Measurements from ENCODE around the gene PACSIN2. TPM values are rescaled to one million over a fixed set of nuclear protein-coding genes. Genes with fewer than 3 reads are reported as not detected.
A peak's percentile ranks its signal among the peaks of the same experiment; 100 is the strongest.

The PACSIN2 gene
- total RNA-seq, 1 experiment from 2014 or later = 103 TPM

GRCh38 chr22:42977569-42977968, 37.4 kb downstream of the PACSIN2 start:
- no TSS peak for BruUV-seq (replicated peaks)
- TF ChIP-seq EZH2 (IDR thresholded peaks at IDR 0.05; ENCODE audit: low read depth) (no peak), CTCF (conservative IDR thresholded peaks at IDR 0.05) (no peak)
- H2AFZ ChIP-seq = no peak overlapping the region

GRCh38 chr22:42976217-42976933, 38.6 kb downstream of the PACSIN2 start:
- Histone ChIP-seq H3K9me3 (ENCODE audit: insufficient read depth, low read depth) (no peaks in the 10 kb centered on the region), H3K4me2 (peak overlapping the region; percentile 21), H3K4me3 (no peak overlapping the region), H3K4me1 (replicated peaks; ENCODE audit: insufficient read depth) (peaks cover 46% of the 10 kb centered on the region), H3K27me3 (ENCODE audit: insufficient read depth, low read depth) (no peaks in the 10 kb centered on the region), H3F3A (ENCODE audit: insufficient read depth, low read depth) (peaks cover 44% of the 10 kb centered on the region), H3K9me2 (ENCODE audit: insufficient read depth) (no peaks in the 10 kb centered on the region), H4K20me1 (ENCODE audit: insufficient read depth) (peaks cover 33% of the 10 kb centered on the region), H2AFZ (no peak overlapping the region), H3K36me3 (ENCODE audit: low read depth) (no peaks in the 10 kb centered on the region), H3K79me2 (ENCODE audit: low read depth) (peaks cover 70% of the 10 kb centered on the region), H3K27ac (peak overlapping the region; percentile 3; the same call in 1 of the 2 replicates)
- TF ChIP-seq CTCF (conservative IDR thresholded peaks at IDR 0.05) (no peak), EZH2 (IDR thresholded peaks at IDR 0.05; ENCODE audit: low read depth) (no peak)
- POLR2A ChIA-PET (ENCODE audit: unreplicated experiment) = no interaction called here
- intact Hi-C loops (cut with micrococcal nuclease; ENCODE audit: unreplicated experiment) = loop anchor here (5.0 kb wide), 1 partner anchor 36 kb away; no protein-coding TSS in a partner anchor
- BruUV-seq (replicated peaks) = no TSS peak
- CTCF ChIA-PET = no interaction called here
- DNase-seq = no peak

More at GRCh38 chr22:42977569-42977968, 37.4 kb downstream of the PACSIN2 start:
- Histone ChIP-seq H3K36me3 (ENCODE audit: low read depth) (no peaks in the 10 kb centered on the region), H3F3A (ENCODE audit: insufficient read depth, low read depth) (peaks cover 43% of the 10 kb centered on the region), H3K4me2 (peak overlapping the region; percentile 60), H3K79me2 (ENCODE audit: low read depth) (peaks cover 63% of the 10 kb centered on the region), H3K27ac (peak overlapping the region; percentile 80), H3K4me1 (replicated peaks; ENCODE audit: insufficient read depth) (peaks cover 46% of the 10 kb centered on the region), H3K9me2 (ENCODE audit: insufficient read depth) (no peaks in the 10 kb centered on the region), H3K4me3 (no peak overlapping the region), H4K20me1 (ENCODE audit: insufficient read depth) (peaks cover 33% of the 10 kb centered on the region), H3K9me3 (ENCODE audit: insufficient read depth, low read depth) (no peaks in the 10 kb centered on the region), H3K27me3 (ENCODE audit: insufficient read depth, low read depth) (no peaks in the 10 kb centered on the region)
- CTCF ChIA-PET = no interaction called here
- intact Hi-C loops (cut with micrococcal nuclease; ENCODE audit: unreplicated experiment) = loop anchor here (5.0 kb wide), 1 partner anchor 35 kb away; no protein-coding TSS in a partner anchor
- POLR2A ChIA-PET (ENCODE audit: unreplicated experiment) = no interaction called here
- no peak for DNase-seq

GRCh38 chr22:42974223-42974622, 40.7 kb downstream of the PACSIN2 start:
- BruUV-seq (replicated peaks) = no TSS peak
- intact Hi-C loops (cut with micrococcal nuclease; ENCODE audit: unreplicated experiment) = no loop called here
- Histone ChIP-seq H3K27ac (no peak overlapping the region), H3K27me3 (ENCODE audit: insufficient read depth, low read depth) (no peaks in the 10 kb centered on the region), H3K9me3 (ENCODE audit: insufficient read depth, low read depth) (no peaks in the 10 kb centered on the region), H4K20me1 (ENCODE audit: insufficient read depth) (peaks cover 33% of the 10 kb centered on the region), H3K4me1 (replicated peaks; ENCODE audit: insufficient read depth) (peaks cover 54% of the 10 kb centered on the region), H2AFZ (no peak overlapping the region), H3K9me2 (ENCODE audit: insufficient read depth) (no peaks in the 10 kb centered on the region), H3K4me3 (no peak overlapping the region), H3F3A (ENCODE audit: insufficient read depth, low read depth) (peaks cover 53% of the 10 kb centered on the region), H3K79me2 (ENCODE audit: low read depth) (peaks cover 73% of the 10 kb centered on the region), H3K36me3 (ENCODE audit: low read depth) (no peaks in the 10 kb centered on the region), H3K4me2 (no peak overlapping the region)
- DNase-seq = no peak
- TF ChIP-seq CTCF (conservative IDR thresholded peaks at IDR 0.05) = no peak
- TF ChIP-seq EZH2 (IDR thresholded peaks at IDR 0.05; ENCODE audit: low read depth) = no peak
- POLR2A ChIA-PET (ENCODE audit: unreplicated experiment) = no interaction called here
- CTCF ChIA-PET = no interaction called here
